H1 (cell line): ENCODE data around the gene MRPL40. TPM values are rescaled to one million over a fixed set of nuclear protein-coding genes. Genes with fewer than 3 reads are reported as not detected.

Experiments
- CTCF ChIA-PET: fragments of 300-600 bp; sonication (Branson Sonifier 250); formaldehyde crosslinking; loops from one replicate; lab custom pipeline; 2021; ENCODE audit not compliant: partially characterized antibody; lab: Charles Lee
- POLR2A ChIA-PET: fragments of 300-600 bp; sonication (Branson Sonifier 250); formaldehyde crosslinking; loops from one replicate; lab custom pipeline; 2021; ENCODE audit warnings: inconsistent platforms; ENCODE audit not compliant: partially characterized antibody; lab: Charles Lee
- DNase-seq, 2 experiments: peaks; one replicate each; pipeline versions ENCODE4 v3.0.0 to v3.0.0-alpha.2; 2010 to 2022; ENCODE audit warnings: low spot score in 2 of 2, low read depth in 1 of 2, mixed read lengths in 1 of 2
- FAIRE-seq: peaks from 2 replicates; lab custom pipeline; 2011; peaks lifted over from hg19 to GRCh38; lab: Jason Lieb, UNC
- H2AFZ ChIP-seq: 2 replicates; pipeline ENCODE4 v1.8.1; 2012; ENCODE audit warnings: low read length, inconsistent platforms
- H2AK5ac ChIP-seq: 2 replicates; pipeline ENCODE4 v1.6.1; 2013; ENCODE audit warnings: low read depth, low read length
- H2BK120ac ChIP-seq: replicated peaks from 2 replicates; pipeline ENCODE3; 2013; ENCODE audit warnings: low read depth, low read length, inconsistent platforms
- H2BK12ac ChIP-seq: 2 replicates; pipeline ENCODE4 v1.6.1; 2013; ENCODE audit warnings: low read depth, low read length
- H2BK15ac ChIP-seq: 2 replicates; pipeline ENCODE4 v1.6.1; 2013; ENCODE audit warnings: low read length
- H2BK20ac ChIP-seq: 2 replicates; pipeline ENCODE4 v1.6.1; 2013; ENCODE audit warnings: low read length
- H2BK5ac ChIP-seq: 2 replicates; pipeline ENCODE4 v1.6.1; 2013; ENCODE audit warnings: low read depth, low read length
- H3K14ac ChIP-seq: 2 replicates; pipeline ENCODE4 v1.6.1; 2013; ENCODE audit warnings: inconsistent platforms; ENCODE audit not compliant: insufficient read length
- H3K18ac ChIP-seq: 2 replicates; pipeline ENCODE4 v1.6.1; 2013; ENCODE audit warnings: low read length; ENCODE audit errors: extremely low read depth
- H3K23ac ChIP-seq: 2 replicates; pipeline ENCODE4 v1.6.1; 2013; ENCODE audit warnings: inconsistent platforms; ENCODE audit not compliant: insufficient read length
- H3K23me2 ChIP-seq: 2 replicates; pipeline ENCODE4 v1.6.1; 2013; ENCODE audit warnings: low read depth, low read length
- H3K27ac ChIP-seq: 2 replicates; pipeline ENCODE4 v1.6.1; 2011; ENCODE audit warnings: low read depth, low read length, inconsistent platforms
- H3K27me3 ChIP-seq, 4 experiments: replicated peaks in 1 of 4; 1 replicate in 1 of 4; 2 replicates in 3 of 4; pipeline versions ENCODE4 v1.6.1 to v1.8.1; 2011 to 2013; ENCODE audit warnings: low read length in 3 of 4, mild to moderate bottlenecking in 3 of 4, inconsistent platforms in 2 of 4, mixed read lengths in 2 of 4, moderate library complexity in 1 of 4; ENCODE audit not compliant: control insufficient read depth in 3 of 4, insufficient read depth in 3 of 4; ENCODE audit errors: extremely low read depth in 1 of 4
- H3K36me3 ChIP-seq, 4 experiments: 2 replicates each; pipeline versions ENCODE4 v1.6.1 to v1.8.1; 2011 to 2013; ENCODE audit warnings: mild to moderate bottlenecking in 4 of 4, low read length in 3 of 4, moderate library complexity in 2 of 4, control low read depth in 1 of 4, inconsistent platforms in 1 of 4; ENCODE audit not compliant: insufficient read depth in 4 of 4, control insufficient read depth in 2 of 4
- H3K4ac ChIP-seq: replicated peaks from 2 replicates; pipeline ENCODE3; 2013; ENCODE audit warnings: low read length, low read depth, mixed read lengths, inconsistent platforms; ENCODE audit not compliant: insufficient read length
- H3K4me1 ChIP-seq, 4 experiments: replicated peaks in 1 of 4; 1 replicate in 1 of 4; 2 replicates in 3 of 4; pipeline versions ENCODE4 v1.6.1 to v1.8.1; 2011 to 2013; ENCODE audit warnings: low read length in 3 of 4, inconsistent platforms in 2 of 4, mixed read lengths in 1 of 4; ENCODE audit not compliant: insufficient read depth in 4 of 4, control insufficient read depth in 3 of 4
- H3K4me2 ChIP-seq, 2 experiments: 2 replicates each; pipeline versions ENCODE4 v1.6.1 to v1.8.1; 2011 to 2013; ENCODE audit warnings: low read depth in 2 of 2, low read length in 2 of 2, control low read depth in 1 of 2, inconsistent platforms in 1 of 2, mild to moderate bottlenecking in 1 of 2; ENCODE audit not compliant: insufficient read depth in 1 of 2
- H3K4me3 ChIP-seq, 4 experiments: fragments of 200-600, 300-600 bp in 1 of 4; sonication (generic), shearing (Covaris generic), sonication (Bioruptor Twin) in 1 of 4; 2 replicates each; pipeline versions ENCODE4 v1.5.1 to v1.8.1; 2011 to 2016; ENCODE audit warnings: low read length in 4 of 4, low read depth in 3 of 4, control low read depth in 2 of 4, inconsistent platforms in 2 of 4, mild to moderate bottlenecking in 2 of 4, mixed read lengths in 1 of 4, moderate library complexity in 1 of 4; ENCODE audit not compliant: insufficient read depth in 2 of 4; ENCODE audit errors: extremely low read depth in 1 of 4
- H3K56ac ChIP-seq: replicated peaks from 2 replicates; pipeline ENCODE3; 2013; ENCODE audit warnings: low read depth, mild to moderate bottlenecking, mixed read lengths, low read length, inconsistent platforms; ENCODE audit not compliant: insufficient read length
- H3K79me1 ChIP-seq: 2 replicates; pipeline ENCODE4 v1.6.1; 2013; ENCODE audit warnings: low read depth, low read length, control low read depth
- H3K79me2 ChIP-seq, 2 experiments: 2 replicates each; pipeline versions ENCODE4 v1.6.1 to v1.8.1; 2012 to 2013; ENCODE audit warnings: low read length in 2 of 2, mild to moderate bottlenecking in 2 of 2, inconsistent platforms in 1 of 2; ENCODE audit not compliant: insufficient read depth in 2 of 2, control insufficient read depth in 1 of 2
- H3K9ac ChIP-seq, 4 experiments: replicated peaks in 1 of 4; 1 replicate in 1 of 4; 2 replicates in 3 of 4; pipeline versions ENCODE4 v1.6.1 to v1.8.1; 2011 to 2013; ENCODE audit warnings: low read depth in 3 of 4, low read length in 3 of 4, control low read depth in 2 of 4, mild to moderate bottlenecking in 2 of 4, moderate library complexity in 2 of 4, inconsistent platforms in 1 of 4; ENCODE audit errors: extremely low read depth in 1 of 4
- H3K9me3 ChIP-seq, 2 experiments: 2 replicates each; pipeline versions ENCODE4 v1.6.1 to v1.8.1; 2012 to 2013; ENCODE audit warnings: mild to moderate bottlenecking in 2 of 2, moderate library complexity in 2 of 2, control low read depth in 1 of 2, inconsistent platforms in 1 of 2, low read depth in 1 of 2, low read length in 1 of 2, mixed read lengths in 1 of 2; ENCODE audit not compliant: insufficient read depth in 2 of 2
- H4K20me1 ChIP-seq, 2 experiments: replicated peaks in 1 of 2; 2 replicates each; pipeline versions ENCODE3 to v1.8.1; 2011 to 2013; ENCODE audit warnings: inconsistent platforms in 2 of 2, low read length in 2 of 2, mild to moderate bottlenecking in 1 of 2; ENCODE audit not compliant: insufficient read depth in 2 of 2, control insufficient read depth in 1 of 2
- H4K5ac ChIP-seq: 2 replicates; pipeline ENCODE4 v1.6.1; 2013; ENCODE audit warnings: low read length, low read depth, mixed read lengths, inconsistent platforms; ENCODE audit not compliant: insufficient read length
- H4K8ac ChIP-seq: 2 replicates; pipeline ENCODE4 v1.8.0; 2013; ENCODE audit warnings: mild to moderate bottlenecking, moderate library complexity, low read length, inconsistent platforms; ENCODE audit not compliant: insufficient read depth; ENCODE audit errors: extremely low read depth
- H4K91ac ChIP-seq: replicated peaks from 2 replicates; pipeline ENCODE3; 2013; ENCODE audit warnings: low read length, mixed read lengths, inconsistent platforms; ENCODE audit not compliant: insufficient read length
- CHD2 ChIP-seq: IDR thresholded peaks from 2 replicates; pipeline ENCODE4 v1.6.1; 2012; ENCODE audit warnings: low read length, improper control_type of control experiment
- CREB1 ChIP-seq: IDR thresholded peaks from 2 replicates; pipeline ENCODE4 v1.6.1; 2012; ENCODE audit warnings: inconsistent platforms
- GABPA ChIP-seq: IDR thresholded peaks from 2 replicates; pipeline ENCODE4 v1.6.1; 2011; ENCODE audit warnings: mild to moderate bottlenecking, low read length, moderate library complexity, borderline replicate concordance; ENCODE audit not compliant: insufficient read depth
- KDM5A ChIP-seq: fragments of 200-600 bp; IDR thresholded peaks from 2 replicates; pipeline ENCODE4 v1.7.1; 2012; ENCODE audit warnings: mild to moderate bottlenecking, low read length, inconsistent platforms, mixed read lengths
- POLR2AphosphoS5 ChIP-seq: IDR thresholded peaks from 2 replicates; pipeline ENCODE4 v1.6.1; 2011; ENCODE audit warnings: low read depth, low read length
- RBBP5 ChIP-seq: IDR thresholded peaks from 2 replicates; pipeline ENCODE4 v1.7.1; 2012; ENCODE audit warnings: low read depth, mild to moderate bottlenecking, inconsistent platforms, low read length, moderate library complexity, borderline replicate concordance
- SIN3A ChIP-seq, 2 experiments: IDR thresholded peaks in 1 of 2; conservative IDR thresholded peaks in 1 of 2; 2 replicates each; pipeline ENCODE4 v1.6.1; 2011 to 2012; ENCODE audit warnings: low read length in 2 of 2, improper control_type of control experiment in 1 of 2, low read depth in 1 of 2, mild to moderate bottlenecking in 1 of 2
- SP1 ChIP-seq: IDR thresholded peaks from 2 replicates; pipeline ENCODE4 v1.6.1; 2011; ENCODE audit warnings: low read depth, low read length
- SRF ChIP-seq: IDR thresholded peaks from 2 replicates; pipeline ENCODE4 v1.6.1; 2011; ENCODE audit warnings: mild to moderate bottlenecking, low read depth, low read length, moderate library complexity
- TAF7 ChIP-seq: optimal IDR thresholded peaks from 2 replicates; pipeline ENCODE3; 2011; ENCODE audit warnings: low read depth, mild to moderate bottlenecking, inconsistent platforms, low read length, moderate library complexity, borderline replicate concordance
- TBP ChIP-seq: IDR thresholded peaks from 2 replicates; pipeline ENCODE4 v1.6.1; 2011; ENCODE audit warnings: low read depth, low read length, improper control_type of control experiment
- YY1 ChIP-seq: IDR thresholded peaks from 2 replicates; pipeline ENCODE4 v1.6.1; 2011; ENCODE audit warnings: low read depth, mild to moderate bottlenecking, low read length
- WGBS, 2 experiments: shearing (Covaris generic) in 1 of 2; methylation state at CpG; one replicate each; pipeline versions ENCODE4 v1.1.6 to v1.1.7; 2013 to 2015; ENCODE audit warnings: low lambda C conversion rate in 2 of 2, mixed read lengths in 2 of 2, inconsistent platforms in 1 of 2, low coverage in 1 of 2, missing lambda C conversion rate in 1 of 2; ENCODE audit not compliant: insufficient replicate concordance in 2 of 2, insufficient coverage in 1 of 2, insufficient read length in 1 of 2; ENCODE audit errors: extremely low coverage in 1 of 2, missing lambda C conversion rate in 1 of 2; 5-methylcytosine and 5-hydroxymethylcytosine counted together
- polyA plus RNA-seq, 7 experiments: library from polyadenylated mRNA; depleted of rRNA in 3 of 7; stranded (reverse) in 5 of 7; unstranded in 2 of 7; fragments of >200 nt in 5 of 7; fragments of 200-250 nt in 2 of 7; gene quantifications; 1 replicate in 5 of 7; 2 replicates in 1 of 7; 4 replicates in 1 of 7; pipeline versions ENCODE4 v1.2.1 to v1.2.3, GENCODE V29; 2011 to 2013; ENCODE audit warnings: missing spikeins in 2 of 7, mixed read lengths in 2 of 7
- total RNA-seq: library from RNA; stranded (reverse); fragmentation: NEBNext Ultra II Directional; extraction: Animal tissue kit (Norgen Biotek cat#: 25700); gene quantifications from 2 replicates; pipeline ENCODE4 v1.2.1, GENCODE V29; 2021

MRPL40 gene
- total and polyA plus RNA-seq, 2 of the 8 experiments (the other 6 are each of a cell fraction or from before 2014, with no cell fraction given), result 12.4 to 14.5 TPM

- H3K4ac ChIP-seq, result peak within 1 kb of the TSS; percentile 47
- no peak within 1 kb of the TSS for H3K23ac ChIP-seq
- peak within 1 kb of the TSS; percentile 92 for H3K56ac ChIP-seq
- peak within 1 kb of the TSS; percentile 77 to 89 (median 81) for H3K4me3 ChIP-seq
- peak within 1 kb of the TSS; percentile 84 for H4K91ac ChIP-seq
- H3K23me2 ChIP-seq, result peaks cover 11% of the 10 kb centered on the region
- H3K14ac ChIP-seq, result no peak within 1 kb of the TSS
- H2BK120ac ChIP-seq, result peak within 1 kb of the TSS; percentile 45
- peak within 1 kb of the TSS; percentile 66 for H3K27ac ChIP-seq
- H3K79me2 ChIP-seq, result peaks cover 30 to 44% of the 10 kb centered on the region in 2 experiments
- peak within 1 kb of the TSS; percentile 58 to 98 for H3K4me2 ChIP-seq
- 3% methylated on average over 34 of the region's 66 CpGs; no CpG with 5 or more reads in 1 of the 2 experiments for WGBS, 2 experiments
- H4K5ac ChIP-seq, result peak within 1 kb of the TSS; percentile 92
- 0 out of 2 replicates have a peak within 1 kb of the TSS, but pooled peaks have one; percentile 95 for H2BK15ac ChIP-seq
- ChIA-PET POLR2A (interaction anchor here (0.8 to 7.9 kb wide), 16 partner anchors 8 to 257 kb away, joined by 3 to 127 read pairs (median 4); partner anchors contain the start of genes C22orf39, CDC45, CLTCL1 and SLC25A1), CTCF (interaction anchor here (0.5 kb wide), 1 partner anchor 870 kb away, joined by 3 read pairs; no protein-coding TSS in a partner anchor)
- no peaks in the 10 kb centered on the region for H3K27me3 ChIP-seq
- H4K20me1 ChIP-seq, result peaks cover 15 to 22% of the 10 kb centered on the region in 2 experiments
- DNase-seq, result peak in 1 of 2 experiments; percentile 96
- H3K4me1 ChIP-seq, result peaks cover 0 to 9% (median 4%) of the 10 kb centered on the region in 4 experiments; a peak in 5 of 7 replicates
- H3K18ac ChIP-seq, result peak within 1 kb of the TSS; percentile 95
- no peak for FAIRE-seq
- no peak within 1 kb of the TSS for H2BK20ac ChIP-seq
- peaks cover 8% of the 10 kb centered on the region; the same call in 1 of the 2 replicates for H3K79me1 ChIP-seq
- H2AFZ ChIP-seq, result peak within 1 kb of the TSS; percentile 86; the same call in 1 of the 2 replicates
- H3K36me3 ChIP-seq, result peaks cover 3 to 11% (median 9%) of the 10 kb centered on the region in 4 experiments; a peak in 5 of 8 replicates
- H2BK12ac ChIP-seq, result 0 out of 2 replicates have a peak within 1 kb of the TSS, but pooled peaks have one; percentile 60
- H4K8ac ChIP-seq, result peak within 1 kb of the TSS; percentile 98
- no peak within 1 kb of the TSS; the same call in 1 of the 2 replicates for H2AK5ac ChIP-seq
- H2BK5ac ChIP-seq, result peak within 1 kb of the TSS; percentile 36
- peak within 1 kb of the TSS; percentile 86 to 98 (median 90) for H3K9ac ChIP-seq
- no peaks in the 10 kb centered on the region for H3K9me3 ChIP-seq
- TF ChIP-seq GABPA, result peak; percentile 95
- no peak for TF ChIP-seq RBBP5
- TF ChIP-seq TAF7, result peak; percentile 94
- TF ChIP-seq POLR2AphosphoS5, result peak; percentile 76
- TF ChIP-seq SIN3A (conservative IDR thresholded peaks at IDR 0.05 in 1 of 2, IDR thresholded peaks at IDR 0.05 in 1 of 2; ENCODE audit: low read depth in 1 of 2, low read length in 2 of 2), result peak in 1 of 2 experiments; percentile 59; a peak in 2 of 4 replicates
- TF ChIP-seq SP1, result peak; percentile 35; the same call in 1 of the 2 replicates
- TF ChIP-seq CHD2, result no peak
- peak; percentile 87 for TF ChIP-seq TBP
- TF ChIP-seq YY1, result peak; percentile 67; the same call in 1 of the 2 replicates
- 0 out of 2 replicates have a peak, but pooled peaks have one; percentile 30 for TF ChIP-seq SRF
- TF ChIP-seq KDM5A, result peak; percentile 53; the same call in 1 of the 2 replicates
- TF ChIP-seq CREB1, result 0 out of 2 replicates have a peak, but pooled peaks have one; percentile 31
Measured at GRCh38 chr22:19431649-19432132, 654 bp upstream of the MRPL40 start, which contains the start of gene HIRA. Gene HIRA (minus strand): TSS chr22:19431733. CDS start chr22:19431476, 257 bp downstream.
